ENCODE data around the gene SLC9A8.
"Not testable (repeated sequence)": the region's sequence is repeated elsewhere in the genome, so short reads cannot be mapped to it uniquely, and the experiment has no call there.

SLC9A8 gene

GRCh38 chr20:49812507-49813304 lies at the start of gene SLC9A8:
Gene SLC9A8 (plus strand): TSS chr20:49812828. CDS start chr20:49812923, 95 bp downstream.
- peak; percentile 65 for DNase-seq (ENCODE audit: low read depth, low spot score)
- peak within 1 kb of the TSS; percentile 90 for H3K27ac ChIP-seq

- no peak for DNase-seq (ENCODE audit: low read depth, low spot score)
- no peak overlapping the region for H3K27ac ChIP-seq
These were observed 49.5 kb upstream of the SLC9A8 start for GRCh38 chr20:49762940-49763766.

GRCh38 chr20:49765413-49765736 lies 47.3 kb upstream of the SLC9A8 start:
- no peak overlapping the region for H3K27ac ChIP-seq
- DNase-seq (ENCODE audit: low read depth, low spot score) = no peak

- H3K27ac ChIP-seq = no peak overlapping the region
- no peak for DNase-seq (ENCODE audit: low read depth, low spot score)
These were observed 46.6 kb upstream of the SLC9A8 start for GRCh38 chr20:49765846-49766541.

- DNase-seq (ENCODE audit: low read depth, low spot score) = no peak
- H3K27ac ChIP-seq = no peak overlapping the region
These were observed 45.6 kb upstream of the SLC9A8 start for GRCh38 chr20:49766979-49767521.

GRCh38 chr20:49768204-49769047 lies 44.2 kb upstream of the SLC9A8 start:
- peak; percentile 89 for DNase-seq (ENCODE audit: low read depth, low spot score)
- peak overlapping the region; percentile 72 for H3K27ac ChIP-seq

GRCh38 chr20:49769048-49769581 lies 43.5 kb upstream of the SLC9A8 start:
- peak overlapping the region; percentile 72 for H3K27ac ChIP-seq
- no peak for DNase-seq (ENCODE audit: low read depth, low spot score)

GRCh38 chr20:49770634-49771033 lies 42.0 kb upstream of the SLC9A8 start:
- H3K27ac ChIP-seq = no peak overlapping the region
- no peak for DNase-seq (ENCODE audit: low read depth, low spot score)

GRCh38 chr20:49774213-49774612 lies 38.4 kb upstream of the SLC9A8 start:
- not testable (repeated sequence) for DNase-seq (ENCODE audit: low read depth, low spot score); H3K27ac ChIP-seq

- H3K27ac ChIP-seq = peak overlapping the region; percentile 42
- peak; percentile 44 for DNase-seq (ENCODE audit: low read depth, low spot score)
These were observed 37.4 kb upstream of the SLC9A8 start for GRCh38 chr20:49775229-49775693.

- H3K27ac ChIP-seq = no peak overlapping the region
- no peak for DNase-seq (ENCODE audit: low read depth, low spot score)
These were observed 32.7 kb upstream of the SLC9A8 start for GRCh38 chr20:49779972-49780371.

- DNase-seq (ENCODE audit: low read depth, low spot score) = no peak
- H3K27ac ChIP-seq = no peak overlapping the region
These were observed 31.0 kb upstream of the SLC9A8 start for GRCh38 chr20:49781676-49782075.

GRCh38 chr20:49782439-49782838 lies 30.2 kb upstream of the SLC9A8 start:
- not testable (repeated sequence) for H3K27ac ChIP-seq; DNase-seq (ENCODE audit: low read depth, low spot score)

GRCh38 chr20:49783021-49783995 lies 29.3 kb upstream of the SLC9A8 start:
- not testable (repeated sequence) for H3K27ac ChIP-seq; DNase-seq (ENCODE audit: low read depth, low spot score)

GRCh38 chr20:49784291-49784690 lies 28.3 kb upstream of the SLC9A8 start:
- no peak for DNase-seq (ENCODE audit: low read depth, low spot score)
- H3K27ac ChIP-seq = no peak overlapping the region

GRCh38 chr20:49785149-49785851 lies 27.3 kb upstream of the SLC9A8 start:
- DNase-seq (ENCODE audit: low read depth, low spot score) = no peak
- no peak overlapping the region for H3K27ac ChIP-seq

- no peak for DNase-seq (ENCODE audit: low read depth, low spot score)
- no peak overlapping the region for H3K27ac ChIP-seq
These were observed 26.8 kb upstream of the SLC9A8 start for GRCh38 chr20:49785852-49786175.

- DNase-seq (ENCODE audit: low read depth, low spot score) = no peak
- no peak overlapping the region for H3K27ac ChIP-seq
These were observed 26.4 kb upstream of the SLC9A8 start for GRCh38 chr20:49786196-49786595.
